CD14-positive monocyte (primary cell): Measurements from ENCODE around the gene MORC3. TPM values are rescaled to one million over a fixed set of nuclear protein-coding genes. Genes with fewer than 3 reads are reported as not detected.

Experiments used
- DNase-seq, 3 donors: peaks; one replicate each; pipeline ENCODE4 v3.0.0-alpha.2; 2011 to 2022
- H2AFZ ChIP-seq: 2 replicates; pipeline ENCODE4 v1.6.0; 2012; ENCODE audit warnings: mild to moderate bottlenecking, low read depth, low read length, inconsistent platforms; ENCODE audit not compliant: insufficient read depth, poor library complexity, severe bottlenecking
- H3K27ac ChIP-seq, 2 donors: 1 replicate in 1 of 2; 2 replicates in 1 of 2; pipeline ENCODE4 v1.5.1; 2012 to 2013; ENCODE audit warnings: low read length in 2 of 2, control low read depth in 1 of 2, inconsistent platforms in 1 of 2, low read depth in 1 of 2, mild to moderate bottlenecking in 1 of 2
- H3K27me3 ChIP-seq, 2 donors: one replicate each; pipeline versions ENCODE4 v1.6.0 to v1.6.1; 2011 to 2013; ENCODE audit warnings: low read length in 2 of 2; ENCODE audit not compliant: control insufficient read depth in 2 of 2, insufficient read depth in 2 of 2
- H3K36me3 ChIP-seq, 2 donors: replicated peaks in 1 of 2; 1 replicate in 1 of 2; 2 replicates in 1 of 2; pipeline versions ENCODE4 v1.5.1 to v1.6.1; 2012 to 2013; ENCODE audit warnings: low read length in 2 of 2, control low read depth in 1 of 2, inconsistent platforms in 1 of 2, mild to moderate bottlenecking in 1 of 2; ENCODE audit not compliant: insufficient read depth in 2 of 2, control insufficient read depth in 1 of 2
- H3K4me1 ChIP-seq, 2 donors: 1 replicate in 1 of 2; 2 replicates in 1 of 2; pipeline versions ENCODE4 v1.5.1 to v1.6.1; 2012 to 2013; ENCODE audit warnings: low read length in 2 of 2, control low read depth in 1 of 2, inconsistent platforms in 1 of 2, mild to moderate bottlenecking in 1 of 2, moderate library complexity in 1 of 2; ENCODE audit not compliant: insufficient read depth in 2 of 2, control insufficient read depth in 1 of 2
- H3K4me2 ChIP-seq: replicated peaks from 2 replicates; pipeline ENCODE3; 2012; ENCODE audit warnings: low read length, moderate library complexity, mild to moderate bottlenecking; ENCODE audit not compliant: poor library complexity, severe bottlenecking; ENCODE audit errors: extremely low read depth
- H3K4me3 ChIP-seq, 3 experiments: fragments of 200-600 bp in 1 of 3; sonication (generic) in 1 of 3; replicated peaks in 1 of 3; 1 replicate in 2 of 3; 2 replicates in 1 of 3; pipeline ENCODE4 v1.5.1; 2011 to 2013; ENCODE audit warnings: low read length in 3 of 3, mild to moderate bottlenecking in 3 of 3, control low read depth in 2 of 3, low read depth in 2 of 3, inconsistent platforms in 1 of 3, moderate library complexity in 1 of 3
- H3K79me2 ChIP-seq: 2 replicates; pipeline ENCODE4 v1.6.0; 2012; ENCODE audit warnings: mild to moderate bottlenecking, control low read depth, inconsistent platforms, low read length, moderate library complexity; ENCODE audit not compliant: insufficient read depth
- H3K9ac ChIP-seq: 2 replicates; pipeline ENCODE4 v1.6.0; 2017; ENCODE audit warnings: low read length, mild to moderate bottlenecking; ENCODE audit not compliant: insufficient read depth, poor library complexity, severe bottlenecking
- H3K9me3 ChIP-seq, 2 donors: replicated peaks in 1 of 2; 1 replicate in 1 of 2; 2 replicates in 1 of 2; pipeline versions ENCODE4 v1.5.1 to v1.6.1; 2012 to 2013; ENCODE audit warnings: low read length in 2 of 2, control low read depth in 1 of 2; ENCODE audit not compliant: control insufficient read depth in 1 of 2, insufficient read depth in 1 of 2
- H4K20me1 ChIP-seq: 2 replicates; pipeline ENCODE4 v1.6.0; 2012; ENCODE audit warnings: mild to moderate bottlenecking, low read length, control low read depth, moderate library complexity; ENCODE audit not compliant: insufficient read depth
- H3K27ac Mint-ChIP-seq, 7 donors: one replicate each; pipeline ENCODE4 v1.8.0; 2020; ENCODE audit warnings: mild to moderate bottlenecking in 7 of 7, mixed read lengths in 7 of 7, moderate library complexity in 6 of 7, inconsistent platforms in 2 of 7
- H3K27me3 Mint-ChIP-seq, 3 donors: one replicate each; pipeline ENCODE4 v1.8.0; 2021 to 2022; ENCODE audit warnings: low read depth in 3 of 3, mild to moderate bottlenecking in 3 of 3, mixed read lengths in 3 of 3, moderate library complexity in 3 of 3, inconsistent platforms in 1 of 3
- H3K36me3 Mint-ChIP-seq, 2 donors: one replicate each; pipeline ENCODE4 v1.8.0; 2020; ENCODE audit warnings: mixed read lengths in 2 of 2, inconsistent platforms in 1 of 2, mild to moderate bottlenecking in 1 of 2
- H3K4me1 Mint-ChIP-seq: one replicate; pipeline ENCODE4 v1.8.0; 2020; ENCODE audit warnings: mild to moderate bottlenecking, mixed read lengths
- H3K4me3 Mint-ChIP-seq, 2 donors: one replicate each; pipeline ENCODE4 v1.8.0; 2020; ENCODE audit warnings: mild to moderate bottlenecking in 2 of 2, mixed read lengths in 2 of 2, moderate library complexity in 1 of 2
- H3K9me3 Mint-ChIP-seq, 7 donors: one replicate each; pipeline ENCODE4 v1.8.0; 2020 to 2022; ENCODE audit warnings: mixed read lengths in 7 of 7, mild to moderate bottlenecking in 6 of 7, moderate library complexity in 6 of 7, inconsistent platforms in 2 of 7
- CTCF ChIP-seq: fragments of 200-600 bp; IDR thresholded peaks from one replicate; pipeline ENCODE4 v1.8.0; 2022; ENCODE audit warnings: antibody characterized with exemption, mild to moderate bottlenecking
- WGBS: methylation state at CpG from one replicate; pipeline ENCODE4 v1.1.5; 2013; ENCODE audit warnings: missing lambda C conversion rate; ENCODE audit not compliant: insufficient coverage; 5-methylcytosine and 5-hydroxymethylcytosine counted together
- intact Hi-C, 2 donors: fragments of 100-400 bp; cut with micrococcal nuclease; formaldehyde crosslinking; loops; one replicate each; pipeline versions ENCODE4 v1.15.0 to v1.15.1; 2023
- polyA plus RNA-seq, 3 donors: library from polyadenylated mRNA; depleted of rRNA in 1 of 3; unstranded in 2 of 3; stranded (reverse) in 1 of 3; fragments of 300-500 nt in 2 of 3; fragments of >200 nt in 1 of 3; fragmentation: Illumina TruSeq in 2 of 3; gene quantifications; 1 replicate in 2 of 3; 2 replicates in 1 of 3; pipeline ENCODE4 v1.2.3, GENCODE V29; 2012 to 2021

Gene MORC3
- polyA plus RNA-seq, 3 donors = 16.3 to 27.6 (median 25.5) TPM

GRCh38 chr21:36347962-36348328, 27.9 kb downstream of the MORC3 start:
- TF ChIP-seq CTCF = no peak
- H4K20me1 ChIP-seq = peaks cover 81% of the 10 kb centered on the region
- intact Hi-C loops = no loop called here
- Mint-ChIP-seq H3K9me3 (peaks cover 0 to 1% (median 0%) of the 10 kb centered on the region in 7 donors), H3K27ac (peak overlapping the region in 1 of 7 donors; percentile 16), H3K36me3 (peaks cover 73 to 88% of the 10 kb centered on the region in 2 donors), H3K27me3 (no peaks in the 10 kb centered on the region), H3K4me1 (no peaks in the 10 kb centered on the region), H3K4me3 (no peak overlapping the region)
- no peak for DNase-seq
- H3K9me3 ChIP-seq = no peaks in the 10 kb centered on the region
- H3K4me3 ChIP-seq = no peak overlapping the region
- peaks cover 95 to 100% of the 10 kb centered on the region in 2 donors for H3K36me3 ChIP-seq
- no peak overlapping the region for H3K9ac ChIP-seq
- H3K79me2 ChIP-seq = peaks cover 21% of the 10 kb centered on the region
- WGBS = no CpG with 5 or more reads among the region's 2 CpGs
- no peak overlapping the region for H3K4me2 ChIP-seq
- H2AFZ ChIP-seq = no peak overlapping the region
- no peaks in the 10 kb centered on the region for H3K27me3 ChIP-seq
- no peaks in the 10 kb centered on the region for H3K4me1 ChIP-seq
- no peak overlapping the region for H3K27ac ChIP-seq

GRCh38 chr21:36349315-36349714, 29.3 kb downstream of the MORC3 start:
- no peak for DNase-seq
- no peak overlapping the region for H3K27ac Mint-ChIP-seq
- H3K27ac ChIP-seq = no peak overlapping the region
- H3K9me3 ChIP-seq = no peaks in the 10 kb centered on the region
- H3K4me1 Mint-ChIP-seq = no peaks in the 10 kb centered on the region
- WGBS = no CpG with 5 or more reads among the region's 2 CpGs
- H4K20me1 ChIP-seq = peaks cover 86% of the 10 kb centered on the region
- TF ChIP-seq CTCF = no peak
- no peaks in the 10 kb centered on the region for H3K27me3 Mint-ChIP-seq
- peaks cover 86 to 97% of the 10 kb centered on the region in 2 donors for H3K36me3 ChIP-seq
- no peaks in the 10 kb centered on the region for H3K4me1 ChIP-seq
- no peak overlapping the region for H2AFZ ChIP-seq
- no peak overlapping the region for H3K4me3 ChIP-seq
- H3K9me3 Mint-ChIP-seq = peaks cover 0 to 1% (median 0%) of the 10 kb centered on the region in 7 donors
- no peak overlapping the region for H3K9ac ChIP-seq
- intact Hi-C loops = no loop called here
- H3K4me3 Mint-ChIP-seq = no peak overlapping the region
- peaks cover 21% of the 10 kb centered on the region for H3K79me2 ChIP-seq
- H3K27me3 ChIP-seq = no peaks in the 10 kb centered on the region
- H3K4me2 ChIP-seq = no peak overlapping the region
- peaks cover 71 to 85% of the 10 kb centered on the region in 2 donors for H3K36me3 Mint-ChIP-seq
